Measurements from ENCODE around the gene DPH7.
"Not testable (repeated sequence)": the region's sequence is repeated elsewhere in the genome, so short reads cannot be mapped to it uniquely, and the experiment has no call there.

Gene DPH7

GRCh38 chr9:137545123-137545522 is 33.6 kb downstream of the DPH7 start:
- no peak for DNase-seq

- DNase-seq: no peak
Observed at GRCh38 chr9:137544176-137544760, 34.5 kb downstream of the DPH7 start.

GRCh38 chr9:137543237-137543963 is 35.3 kb downstream of the DPH7 start:
- no peak for DNase-seq

GRCh38 chr9:137542486-137542885 is 36.2 kb downstream of the DPH7 start:
- no peak for DNase-seq

- DNase-seq: no peak
Observed at GRCh38 chr9:137540536-137540935, 38.2 kb downstream of the DPH7 start.

- DNase-seq: no peak
Observed at GRCh38 chr9:137538058-137538457, 40.7 kb downstream of the DPH7 start.

- DNase-seq: peak; percentile 8
Observed at GRCh38 chr9:137536594-137537131, 42.1 kb downstream of the DPH7 start.

- no peak for DNase-seq
Observed at GRCh38 chr9:137535120-137535428, 43.7 kb downstream of the DPH7 start.

GRCh38 chr9:137534256-137535119 is 44.2 kb downstream of the DPH7 start:
- no peak for DNase-seq

- DNase-seq: not testable (repeated sequence)
Observed at GRCh38 chr9:137532891-137533468, 45.7 kb downstream of the DPH7 start.

- no peak for DNase-seq
Observed at GRCh38 chr9:137531099-137531765, 47.5 kb downstream of the DPH7 start.

GRCh38 chr9:137530331-137530730 is 48.4 kb downstream of the DPH7 start:
- DNase-seq: no peak

- DNase-seq: no peak
Observed at GRCh38 chr9:137524981-137525317, 53.8 kb downstream of the DPH7 start.

GRCh38 chr9:137524161-137524980 is 54.4 kb downstream of the DPH7 start:
- DNase-seq: no peak

- DNase-seq: no peak
Observed at GRCh38 chr9:137522746-137523455, 55.8 kb downstream of the DPH7 start.

- no peak for DNase-seq
Observed at GRCh38 chr9:137521405-137521985, 57.2 kb downstream of the DPH7 start.

- DNase-seq: no peak
Observed at GRCh38 chr9:137520614-137521404, 57.9 kb downstream of the DPH7 start.

- no peak for DNase-seq
Observed at GRCh38 chr9:137519553-137519952, 59.2 kb downstream of the DPH7 start.

- not testable (repeated sequence) for DNase-seq
Observed at GRCh38 chr9:137518661-137519459, 59.9 kb downstream of the DPH7 start.

Data from activated effector memory CD4-positive, alpha-beta T cell treated with Interleukin-2 at 50 U/mL for 16 hours (primary cell).